KMS-11 (cell line): ENCODE measurements around the gene CD59.

Experiments used
- H2AFZ ChIP-seq: fragments of 200-600 bp; sonication (generic); 2 replicates; pipeline ENCODE4 v1.6.1; 2016; ENCODE audit warnings: antibody characterized with exemption, mixed run types, low read depth
- H3K27ac ChIP-seq: fragments of 200-600 bp; sonication (generic); 2 replicates; pipeline ENCODE4 v1.6.1; 2016; ENCODE audit warnings: mild to moderate bottlenecking, mixed run types
- H3K27me3 ChIP-seq: fragments of 200-600 bp; sonication (generic); 2 replicates; pipeline ENCODE4 v1.6.1; 2017; ENCODE audit warnings: mild to moderate bottlenecking, low read depth, mixed run types, moderate library complexity; ENCODE audit not compliant: insufficient read depth
- H3K36me3 ChIP-seq: fragments of 200-600 bp; sonication (generic); 2 replicates; pipeline ENCODE4 v1.6.1; 2017; ENCODE audit warnings: mild to moderate bottlenecking, mixed run types; ENCODE audit not compliant: insufficient read depth
- H3K4me1 ChIP-seq: fragments of 200-600 bp; sonication (generic); 2 replicates; pipeline ENCODE4 v1.6.1; 2016; ENCODE audit warnings: mild to moderate bottlenecking, low read depth, mixed run types; ENCODE audit not compliant: poor library complexity, severe bottlenecking
- H3K4me2 ChIP-seq: fragments of 200-600 bp; sonication (generic); 2 replicates; pipeline ENCODE4 v1.7.0; 2016; ENCODE audit warnings: mild to moderate bottlenecking, mixed run types
- H3K4me3 ChIP-seq: fragments of 200-600 bp; sonication (generic); IDR thresholded peaks from 2 replicates; pipeline ENCODE4 v1.6.1; 2017; ENCODE audit warnings: low read depth, low read length, mixed read lengths; ENCODE audit not compliant: insufficient read depth
- H3K79me2 ChIP-seq: fragments of 200-600 bp; sonication (generic); 2 replicates; pipeline ENCODE4 v1.6.1; 2016; ENCODE audit warnings: low read depth, mixed run types; ENCODE audit not compliant: insufficient read depth
- H3K9ac ChIP-seq: fragments of 200-600 bp; sonication (generic); 2 replicates; pipeline ENCODE4 v1.6.1; 2016; ENCODE audit warnings: mild to moderate bottlenecking, mixed run types
- H4K20me1 ChIP-seq: fragments of 200-600 bp; sonication (generic); 2 replicates; pipeline ENCODE4 v1.6.1; 2016; ENCODE audit warnings: mild to moderate bottlenecking, mixed run types; ENCODE audit not compliant: insufficient read depth
- CTCF ChIP-seq: fragments of 200-600 bp; sonication (generic); conservative IDR thresholded peaks from 2 replicates; pipeline ENCODE4 v1.6.1; 2017; ENCODE audit warnings: low read depth, mild to moderate bottlenecking, antibody characterized with exemption, low read length, moderate library complexity, mixed read lengths

The CD59 gene

GRCh38 chr11:33743291-33743690, 7.1 kb upstream of the CD59 start:
- no peak overlapping the region for H3K4me2 ChIP-seq
- no peaks in the 10 kb centered on the region for H3K27me3 ChIP-seq
- H4K20me1 ChIP-seq, result no peaks in the 10 kb centered on the region
- H2AFZ ChIP-seq, result no peak overlapping the region
- no peaks in the 10 kb centered on the region for H3K79me2 ChIP-seq
- H3K36me3 ChIP-seq, result no peaks in the 10 kb centered on the region
- H3K9ac ChIP-seq, result no peak overlapping the region
- TF ChIP-seq CTCF, result no peak
- H3K4me3 ChIP-seq, result no peak overlapping the region
- no peak overlapping the region for H3K27ac ChIP-seq
- no peaks in the 10 kb centered on the region for H3K4me1 ChIP-seq

GRCh38 chr11:33742249-33742851, 6.1 kb upstream of the CD59 start:
- H3K79me2 ChIP-seq, result no peaks in the 10 kb centered on the region
- no peak overlapping the region for H3K4me2 ChIP-seq
- no peak overlapping the region for H3K27ac ChIP-seq
- H3K36me3 ChIP-seq, result no peaks in the 10 kb centered on the region
- H3K27me3 ChIP-seq, result no peaks in the 10 kb centered on the region
- no peak overlapping the region for H3K4me3 ChIP-seq
- peak; percentile 58; the same call in 1 of the 2 replicates for TF ChIP-seq CTCF
- peaks cover 4% of the 10 kb centered on the region for H3K4me1 ChIP-seq
- H2AFZ ChIP-seq, result no peak overlapping the region
- H3K9ac ChIP-seq, result no peak overlapping the region
- no peaks in the 10 kb centered on the region for H4K20me1 ChIP-seq

- no peak overlapping the region for H3K27ac ChIP-seq
- H4K20me1 ChIP-seq, result no peaks in the 10 kb centered on the region
- TF ChIP-seq CTCF, result no peak
- no peaks in the 10 kb centered on the region for H3K36me3 ChIP-seq
- no peak overlapping the region for H3K9ac ChIP-seq
- peaks cover 10% of the 10 kb centered on the region for H3K4me1 ChIP-seq
- no peaks in the 10 kb centered on the region for H3K27me3 ChIP-seq
- no peak overlapping the region for H2AFZ ChIP-seq
- H3K79me2 ChIP-seq, result no peaks in the 10 kb centered on the region
- H3K4me3 ChIP-seq, result no peak overlapping the region
- no peak overlapping the region for H3K4me2 ChIP-seq
Observed at GRCh38 chr11:33741806-33742205, 5.6 kb upstream of the CD59 start.

GRCh38 chr11:33737362-33737821, 1.2 kb upstream of the CD59 start:
- Histone ChIP-seq H4K20me1 (0 out of 2 replicates have a peak, but pooled peaks cover 2% of the 10 kb centered on the region), H3K36me3 (no peaks in the 10 kb centered on the region), H3K4me2 (no peak overlapping the region), H3K4me3 (no peak overlapping the region), H3K27ac (no peak overlapping the region), H3K27me3 (no peaks in the 10 kb centered on the region), H3K4me1 (peaks cover 31% of the 10 kb centered on the region), H3K79me2 (peaks cover 29% of the 10 kb centered on the region), H3K9ac (no peak overlapping the region), H2AFZ (peak overlapping the region; percentile 75; the same call in 1 of the 2 replicates)
- TF ChIP-seq CTCF, result no peak
